Amniotic epithelial cell (primary cell): ENCODE results near the gene CLIC5.

ENCODE experiments used
- DNase-seq: peaks from one replicate; pipeline ENCODE4 v3.0.0-alpha.2; 2010; ENCODE audit warnings: low read depth

CLIC5 gene

DNA sequence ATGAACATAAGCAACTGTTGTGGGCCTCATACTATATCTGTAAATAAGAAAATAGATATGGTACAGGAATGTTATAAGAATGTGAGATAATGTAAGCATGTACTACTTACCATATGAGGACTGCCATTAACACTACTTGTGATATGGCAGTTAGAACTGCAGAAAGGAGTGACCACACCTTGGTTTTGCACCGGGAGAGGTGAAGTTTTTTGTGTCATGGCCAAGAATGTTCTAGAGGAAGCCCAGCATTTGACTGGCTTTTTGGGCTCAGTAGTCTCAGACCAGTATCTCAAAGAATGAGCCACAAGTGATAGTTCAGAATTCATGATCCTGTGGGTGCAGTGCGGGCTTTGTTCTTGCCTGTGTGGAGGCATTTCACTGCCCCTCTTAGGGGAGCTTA, 123.5 kb downstream of the CLIC5 start:
- no peak for DNase-seq

DNA sequence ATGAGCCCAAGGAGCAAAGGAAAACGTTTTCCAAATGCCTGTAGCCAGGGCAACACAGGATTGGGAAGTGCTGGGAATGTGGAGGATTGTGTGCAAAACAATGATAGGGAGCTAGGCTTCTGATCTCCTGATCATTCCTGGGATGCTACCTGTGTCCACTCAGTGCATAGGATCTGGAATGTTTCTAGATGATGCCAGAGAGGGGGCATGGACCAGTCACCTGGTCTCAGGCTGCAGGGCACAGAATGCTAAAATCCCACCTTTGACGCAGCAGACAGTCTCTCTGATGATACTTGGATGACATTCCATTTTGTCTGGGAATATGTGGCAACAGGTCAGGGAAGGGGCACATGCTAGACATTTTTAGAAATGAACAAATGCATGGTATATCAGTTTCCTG, 128.9 kb downstream of the CLIC5 start:
- peak; percentile 6 for DNase-seq

DNA sequence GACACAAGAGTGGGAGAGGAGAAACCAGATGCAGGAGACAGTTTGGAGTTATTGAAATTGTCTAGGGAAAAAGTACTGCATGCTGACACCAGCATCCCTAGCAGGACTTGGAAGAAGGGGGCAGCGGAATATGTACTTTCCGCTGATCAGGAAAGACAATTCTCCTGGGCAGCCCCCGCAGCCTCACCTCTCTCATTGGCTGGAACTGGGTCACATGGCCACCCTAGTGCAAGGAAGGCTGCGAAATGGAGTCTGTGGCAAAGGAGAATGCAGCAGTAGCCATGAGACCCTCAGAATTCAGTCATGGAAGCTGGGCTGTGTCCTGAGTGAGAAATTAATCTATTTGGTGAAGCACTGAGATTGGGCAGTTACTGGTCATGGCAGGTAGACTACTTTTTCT, 131.3 kb downstream of the CLIC5 start:
- no peak for DNase-seq

DNA sequence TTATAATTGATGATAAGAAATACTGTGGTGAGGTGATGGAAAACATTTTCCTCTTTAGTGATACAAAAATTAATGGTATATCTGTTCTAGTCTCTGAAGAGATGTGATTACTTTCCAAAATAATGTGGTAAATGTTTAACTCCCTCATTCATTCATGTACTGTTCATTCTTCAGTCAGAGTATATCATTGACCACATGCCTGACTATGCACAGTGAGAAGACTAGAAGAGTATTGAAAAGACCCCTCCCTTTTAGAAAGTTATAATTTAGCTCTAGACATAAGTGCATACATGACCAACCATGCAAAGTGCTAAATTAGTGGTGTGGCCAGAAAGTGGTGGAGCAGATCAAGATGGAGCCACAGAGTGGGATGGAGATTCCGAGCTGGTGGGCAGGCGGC, 133.0 kb downstream of the CLIC5 start:
- DNase-seq: no peak

DNA sequence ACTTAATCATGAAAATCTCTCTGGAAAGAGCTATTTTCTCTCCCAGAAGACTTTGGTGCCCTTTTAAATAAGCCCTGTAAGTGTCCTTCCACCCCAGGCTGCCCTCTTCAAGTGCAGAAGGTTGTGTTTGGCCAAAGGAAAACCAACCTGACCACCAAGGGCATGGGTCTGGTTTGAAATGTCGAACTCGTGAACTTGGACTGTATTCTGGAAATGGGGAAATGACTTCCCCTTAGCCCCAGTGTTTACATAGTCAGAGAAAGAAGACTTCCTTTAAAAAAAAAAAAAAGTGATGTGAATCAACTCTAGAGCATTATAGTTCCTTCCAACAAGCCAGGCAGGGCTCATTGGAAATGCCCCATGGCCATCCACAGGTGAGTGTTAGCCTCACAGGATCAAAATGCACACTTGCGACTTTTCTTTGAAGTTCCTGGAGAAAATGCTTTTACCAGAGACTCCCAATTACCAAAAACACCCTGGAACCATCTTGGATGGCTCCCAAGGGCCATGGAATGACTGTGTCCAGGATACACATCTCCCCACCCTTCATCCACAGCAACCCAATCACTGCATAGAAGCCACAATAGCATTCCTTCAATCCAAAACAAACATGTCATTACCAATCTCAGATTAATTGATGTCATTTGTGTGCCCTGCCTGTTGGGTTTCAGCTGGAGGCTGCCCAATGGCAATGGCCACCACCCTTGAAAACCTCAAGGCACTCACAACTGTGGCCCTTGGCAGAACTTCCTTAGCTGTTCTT, 133.8 kb downstream of the CLIC5 start:
- no peak for DNase-seq

DNA sequence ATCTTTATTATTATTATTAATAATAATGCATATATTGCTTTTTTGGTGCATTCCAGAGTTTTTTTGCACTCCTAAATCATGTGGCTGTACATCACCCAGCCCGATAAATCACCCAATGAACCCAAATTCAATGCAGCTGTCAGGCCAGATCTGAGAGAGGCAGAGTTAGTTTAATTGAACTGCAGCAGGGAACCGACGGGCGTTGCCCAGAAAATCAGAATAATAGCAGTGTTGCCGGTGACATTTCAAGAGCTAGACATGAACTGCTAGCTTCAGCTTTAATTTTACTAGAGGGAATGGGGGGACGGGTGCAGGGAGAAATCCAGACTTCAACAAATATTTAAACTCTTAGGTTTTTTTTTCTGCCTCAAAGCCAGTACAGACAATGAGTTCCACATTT, 135.0 kb downstream of the CLIC5 start:
- DNase-seq: no peak

DNA sequence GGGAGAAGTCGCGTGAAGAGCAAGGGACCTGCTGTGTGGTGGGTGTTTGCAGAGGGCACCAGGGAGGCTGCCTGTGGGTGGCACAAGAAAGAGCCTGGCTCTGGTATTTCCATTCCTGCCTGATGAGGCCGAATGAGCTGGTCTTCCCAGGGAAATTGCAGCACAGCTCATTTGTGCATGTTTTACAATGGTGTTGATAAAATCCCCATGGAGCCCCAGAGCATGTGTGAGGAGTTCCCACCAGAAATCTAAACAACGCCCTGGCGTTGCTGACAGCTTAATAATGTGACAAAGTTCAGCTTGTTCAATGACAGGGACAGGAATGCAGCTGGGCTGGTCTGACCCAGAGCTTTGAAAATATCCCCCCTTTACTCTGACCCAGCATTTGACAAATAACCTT, 135.5 kb downstream of the CLIC5 start:
- DNase-seq: no peak

DNA sequence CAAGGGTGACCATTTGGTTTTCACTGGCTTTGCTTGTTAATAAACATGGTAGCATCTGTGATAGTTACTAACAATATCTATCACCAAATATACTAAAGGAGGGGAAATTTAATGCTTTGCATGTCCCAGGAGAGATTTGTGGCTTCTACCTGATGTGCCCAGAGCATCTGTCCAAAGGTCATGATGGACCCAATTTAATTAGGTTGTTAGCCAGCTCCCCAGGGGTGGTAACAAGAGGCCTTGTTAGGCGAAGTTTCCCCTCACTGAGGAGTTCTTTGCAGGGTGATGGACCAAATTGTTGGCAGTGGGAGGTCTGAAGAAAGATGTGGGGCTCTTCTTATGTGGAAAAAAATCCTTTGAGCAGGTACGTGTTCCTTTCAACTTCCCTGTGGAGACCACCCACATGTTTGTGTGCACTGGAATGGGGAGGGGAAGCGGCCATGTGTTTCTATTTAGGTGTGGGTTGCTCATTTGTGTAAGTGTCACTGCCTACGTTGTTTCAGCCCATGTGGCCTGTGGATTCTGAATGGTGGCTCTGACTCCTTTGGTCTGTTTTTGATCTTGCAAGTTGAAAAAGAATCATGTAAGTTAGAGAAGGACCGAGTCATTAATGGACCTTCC, 137.6 kb downstream of the CLIC5 start:
- no peak for DNase-seq

DNA sequence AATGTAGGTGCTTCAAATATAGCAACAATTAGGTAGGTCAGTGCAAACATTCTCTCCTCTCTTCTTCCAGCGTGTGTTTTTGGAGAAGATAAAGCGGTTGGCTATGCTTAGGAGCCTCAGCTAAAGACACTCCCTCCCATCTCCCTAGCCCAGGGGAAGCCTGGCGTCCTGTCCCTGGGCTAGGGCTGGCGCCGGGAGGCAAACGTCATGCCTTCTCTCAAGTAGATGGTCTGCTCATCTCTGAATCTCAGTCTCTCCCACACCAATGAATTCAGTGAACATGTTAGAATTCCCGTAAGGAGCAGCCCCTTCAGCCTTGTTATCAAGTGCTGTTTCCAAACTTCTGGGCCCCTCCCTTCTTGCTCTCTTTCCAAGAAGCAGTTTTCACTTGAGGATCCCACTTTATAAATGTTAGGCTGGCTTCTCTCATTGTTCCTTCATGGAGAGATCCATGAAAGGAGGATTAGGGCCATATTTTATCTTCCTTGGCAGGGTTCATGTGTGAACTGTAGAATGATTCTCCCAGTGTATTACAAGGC, 142.8 kb downstream of the CLIC5 start:
- no peak for DNase-seq

DNA sequence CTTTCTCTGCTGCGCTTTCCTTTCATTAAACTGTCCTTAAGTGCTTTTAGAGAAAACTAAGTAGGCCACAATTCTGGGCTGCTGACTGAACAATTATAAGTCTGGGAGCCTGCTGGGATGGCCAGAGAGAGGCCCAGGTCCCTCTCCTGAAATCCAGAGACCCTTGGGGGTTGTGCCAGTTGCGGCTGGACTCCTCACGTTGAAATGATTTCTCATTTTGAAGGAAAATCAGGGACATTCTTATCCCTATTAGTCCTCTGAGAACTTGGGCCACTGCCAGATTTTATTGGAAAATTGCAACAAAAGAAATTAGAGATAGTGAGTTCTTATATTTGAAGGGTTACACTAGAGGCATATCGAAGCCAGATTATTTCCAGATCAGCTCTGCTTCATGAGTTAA, 145.1 kb downstream of the CLIC5 start:
- DNase-seq: no peak

DNA sequence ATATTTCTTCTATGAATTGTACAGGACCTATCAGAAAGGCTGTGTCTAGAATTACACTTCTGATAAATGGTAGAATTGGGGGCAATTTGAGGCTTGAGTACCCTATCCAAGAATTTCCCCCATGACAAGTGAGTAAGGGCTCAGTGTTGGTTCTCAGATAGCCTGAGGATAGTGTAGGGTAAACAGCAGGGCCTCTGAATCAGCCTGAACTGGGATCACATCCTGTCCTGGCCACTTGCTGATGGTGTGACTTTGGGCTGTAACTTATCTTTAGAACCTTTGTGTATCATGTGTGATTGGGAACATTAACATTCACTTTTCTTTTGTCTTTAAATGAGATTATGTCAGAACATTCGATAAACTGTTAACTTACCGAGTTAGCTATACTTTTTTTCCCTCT, 151.0 kb downstream of the CLIC5 start:
- no peak for DNase-seq

DNA sequence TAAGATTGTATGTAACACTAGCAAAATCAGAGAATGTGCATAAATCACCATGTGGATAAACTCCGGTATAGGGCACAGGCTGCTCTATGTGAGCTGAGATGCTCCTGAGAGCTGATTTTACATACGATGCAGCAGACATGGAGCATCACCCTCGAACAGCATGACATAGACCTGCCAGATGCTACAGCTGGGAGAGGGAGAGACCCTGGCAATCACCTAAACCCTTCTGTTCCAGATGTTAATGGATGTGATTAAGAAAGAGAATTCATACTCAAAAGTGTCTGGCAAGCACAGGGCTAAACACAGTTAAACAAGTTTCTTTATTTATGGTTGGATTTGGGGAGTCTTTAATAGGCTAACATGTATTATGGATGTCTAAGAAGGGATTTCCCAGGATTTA, 157.0 kb downstream of the CLIC5 start:
- DNase-seq: no peak

DNA sequence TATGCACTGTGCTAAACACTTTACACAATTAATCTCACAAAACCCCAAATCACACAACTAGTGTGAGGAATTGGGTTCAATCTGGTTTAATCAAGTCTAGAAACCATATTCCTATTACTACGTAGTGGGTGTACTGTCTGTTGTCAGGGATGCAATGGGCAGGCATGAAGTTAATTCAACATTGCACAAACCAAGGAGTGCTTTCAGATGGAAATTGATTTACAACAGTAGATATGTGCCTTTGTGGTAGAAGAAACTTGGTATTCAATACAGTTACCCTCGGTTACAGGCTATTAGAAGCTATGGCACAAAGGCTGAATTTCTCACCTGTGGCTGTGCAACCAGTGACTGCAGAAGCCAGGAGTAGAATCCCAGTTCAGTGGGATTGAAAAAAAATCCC, 157.8 kb downstream of the CLIC5 start:
- no peak for DNase-seq

DNA sequence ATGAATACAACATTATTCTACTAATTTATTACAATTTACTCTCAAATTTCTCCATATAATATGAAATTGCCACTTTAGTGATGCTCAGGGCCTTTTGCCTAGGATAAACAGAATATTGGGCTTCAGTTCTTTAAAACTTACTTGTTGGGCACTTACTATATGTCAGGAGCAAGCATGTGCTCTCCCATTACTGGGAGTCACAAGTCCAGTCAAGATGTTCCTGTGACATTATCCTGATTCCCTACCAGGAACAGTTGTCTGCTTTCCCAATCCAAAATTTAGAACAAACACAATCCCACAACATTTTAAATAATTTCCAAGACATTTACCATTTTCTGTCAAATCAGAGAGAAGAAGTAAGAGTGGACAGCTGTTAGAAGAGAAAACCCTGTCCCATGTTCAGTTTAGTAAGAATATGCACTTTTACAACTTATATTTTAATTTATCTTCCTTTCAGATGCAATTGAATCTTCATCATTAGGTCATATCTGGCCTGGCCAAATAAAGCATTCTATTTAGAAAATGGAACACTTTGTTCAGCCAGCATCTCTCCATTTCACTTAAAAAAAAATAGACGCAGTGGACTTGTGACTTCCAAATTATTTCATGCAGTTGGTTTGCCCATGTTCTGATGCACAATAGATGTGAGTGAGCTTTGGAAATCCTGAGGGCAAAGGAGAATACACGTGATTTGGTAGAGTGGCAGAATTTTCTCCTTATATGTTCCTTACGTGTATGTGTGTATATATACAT, 159.8 kb downstream of the CLIC5 start:
- no peak for DNase-seq

DNA sequence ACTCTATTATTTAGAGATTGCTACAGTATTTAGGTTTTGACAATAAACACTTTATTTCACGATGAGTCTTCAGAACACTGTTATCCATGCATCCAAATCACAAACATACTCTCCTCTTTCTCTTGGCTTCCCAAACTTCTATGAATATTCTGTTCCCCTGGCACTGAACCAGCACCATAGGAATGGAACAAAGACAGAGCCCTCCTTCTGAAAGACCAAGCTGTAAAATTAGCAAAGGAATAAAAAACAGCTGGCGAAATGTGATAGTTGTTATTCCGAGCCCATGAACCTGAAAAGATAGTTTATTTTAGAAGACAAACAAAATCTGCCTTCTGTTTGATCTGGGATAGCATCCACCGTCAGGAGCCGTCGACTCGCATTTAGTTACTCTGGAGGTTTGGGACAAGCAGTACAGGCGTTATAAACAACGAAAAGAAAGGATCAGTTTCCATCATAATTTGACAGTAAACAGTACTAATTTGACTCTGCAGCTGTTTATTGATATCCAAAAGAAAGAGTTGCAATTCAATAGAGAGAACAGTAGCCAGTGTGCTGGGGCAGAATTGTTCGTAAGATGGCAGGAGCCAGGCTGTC, 161.4 kb downstream of the CLIC5 start:
- no peak for DNase-seq

DNA sequence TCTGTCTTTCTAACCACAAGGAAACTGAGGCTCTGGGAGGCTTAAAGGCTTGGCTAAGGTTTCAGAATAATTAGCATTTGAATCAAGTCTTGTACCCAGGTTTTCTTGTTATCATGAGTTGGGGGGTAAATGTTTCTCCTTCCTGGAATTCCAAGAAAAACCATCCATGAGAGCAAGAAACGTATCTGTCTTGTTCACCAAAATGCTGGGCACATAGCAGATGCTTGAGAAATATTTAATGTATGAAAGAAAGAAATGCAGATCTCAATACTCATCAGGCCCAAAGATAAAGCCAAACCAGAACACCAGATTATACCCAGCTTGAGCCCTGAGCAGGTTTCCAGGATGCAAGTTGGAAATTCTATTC, 164.6 kb downstream of the CLIC5 start:
- peak; percentile 52 for DNase-seq

DNA sequence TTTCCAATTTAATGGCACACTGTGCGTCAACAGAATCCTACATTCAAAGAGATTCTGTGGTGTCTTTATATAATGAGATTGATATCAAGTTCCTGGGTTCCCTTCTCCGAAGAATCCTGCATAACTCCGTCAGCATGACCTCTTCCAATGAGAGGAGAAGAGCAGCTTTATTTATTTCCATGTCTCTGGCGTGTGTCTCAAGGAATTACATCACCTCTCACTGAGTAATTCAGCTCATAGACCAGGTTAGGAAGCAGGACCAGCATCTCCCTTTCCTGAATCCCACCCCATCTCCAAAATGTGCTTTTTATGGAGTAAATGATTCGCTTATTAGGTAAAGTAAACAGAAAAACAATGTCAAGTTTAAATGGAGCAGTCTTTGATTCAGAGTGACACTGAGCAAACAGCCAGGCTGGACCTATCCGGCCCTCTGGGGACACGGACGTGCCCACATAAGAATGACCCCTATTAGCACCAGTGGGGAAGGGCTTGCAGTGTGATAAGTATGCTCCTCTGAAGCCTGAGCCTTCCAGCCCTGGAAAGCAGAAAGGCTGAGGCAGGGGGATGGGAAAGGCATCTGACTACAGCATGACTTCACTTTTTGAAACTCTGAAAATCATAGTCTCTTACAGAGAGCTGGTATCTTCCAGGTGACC, 165.2 kb downstream of the CLIC5 start:
- peak; percentile 64 for DNase-seq

DNA sequence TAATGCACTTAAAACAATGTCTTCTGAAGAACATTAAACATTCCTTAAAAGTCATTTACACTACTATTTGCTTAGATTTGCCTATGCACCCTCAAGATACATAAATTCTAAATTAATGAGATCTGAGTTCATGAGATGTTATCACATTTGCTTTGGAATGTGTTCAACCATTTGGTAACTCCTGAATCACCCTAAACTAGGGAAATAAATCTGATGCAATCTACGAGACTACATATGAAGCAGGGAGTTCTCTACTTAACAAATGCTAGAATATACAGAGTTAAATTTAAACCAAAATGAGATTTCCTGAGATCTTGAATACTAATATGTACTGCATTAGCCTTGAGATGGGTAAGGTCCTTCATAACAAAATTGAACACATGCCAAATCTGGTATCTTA, 170.1 kb downstream of the CLIC5 start:
- DNase-seq: peak; percentile 85

DNA sequence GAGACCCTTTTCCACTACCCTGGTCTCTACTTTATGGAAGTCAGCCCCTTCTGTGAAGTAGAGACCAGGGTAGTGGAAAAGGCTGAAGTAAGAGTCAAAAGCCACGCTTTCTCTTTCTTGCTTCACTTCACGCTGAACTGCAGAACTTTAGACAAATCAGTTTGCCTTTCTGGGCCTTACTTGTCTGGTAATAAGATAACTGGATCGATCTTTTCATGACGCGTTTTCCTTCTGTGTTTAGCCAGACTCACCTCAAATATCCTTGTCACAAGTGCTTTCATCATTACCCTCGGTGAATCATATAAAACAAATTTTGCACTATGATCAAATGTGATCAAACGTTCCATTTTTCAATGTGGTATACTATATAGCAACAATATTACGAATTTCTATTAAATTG, 170.7 kb downstream of the CLIC5 start:
- no peak for DNase-seq

DNA sequence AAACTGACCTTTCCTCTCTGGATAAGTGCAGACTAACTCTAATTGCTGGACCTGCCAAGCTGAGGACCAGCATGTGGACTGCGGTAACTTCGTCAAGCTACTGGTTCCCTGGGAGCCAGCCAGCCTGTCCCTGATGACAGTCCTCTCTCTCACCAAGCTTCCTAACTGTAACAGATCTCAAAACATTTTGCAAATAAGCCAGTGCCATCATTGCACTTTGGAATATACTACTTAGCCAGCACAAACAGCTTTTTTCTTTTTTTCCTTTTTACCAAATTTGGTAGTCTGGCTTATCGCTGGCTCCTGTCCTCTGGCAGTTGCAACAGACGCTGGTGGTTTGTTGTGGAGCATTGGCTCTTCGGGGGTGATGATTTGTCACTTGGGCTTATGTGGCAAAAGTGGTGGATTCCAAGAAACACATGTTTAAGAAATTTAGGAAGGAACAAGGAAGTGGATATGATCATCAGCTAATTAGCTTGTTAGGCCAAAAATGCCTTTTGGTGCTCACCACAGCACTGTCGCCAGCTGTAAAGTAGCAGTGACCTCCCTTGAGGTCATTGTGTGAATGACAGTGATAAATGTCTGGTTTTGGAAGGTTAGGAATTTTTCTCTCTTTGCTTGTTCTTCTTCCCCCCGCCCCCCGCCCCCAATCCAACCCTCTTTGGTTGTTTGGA, 171.7 kb downstream of the CLIC5 start:
- peak; percentile 33 for DNase-seq

DNA sequence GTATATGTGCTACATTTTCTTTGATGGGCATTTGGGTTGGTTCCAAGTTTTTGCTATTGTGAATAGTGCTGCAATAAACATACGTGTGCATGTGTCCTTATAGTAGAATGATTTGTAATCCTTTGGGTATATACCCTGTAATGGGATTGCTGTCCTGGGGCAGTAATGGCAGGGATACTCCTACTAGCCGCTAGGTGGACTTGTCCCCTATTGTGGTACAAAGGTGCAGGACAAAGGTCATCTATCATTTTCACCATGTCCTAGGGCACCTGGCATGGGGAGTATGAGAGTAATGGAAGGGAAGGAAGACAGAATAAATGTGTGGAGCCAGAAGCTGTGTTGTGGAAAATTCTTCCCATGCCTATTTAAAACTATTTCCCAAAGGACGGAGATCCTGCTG, 174.6 kb downstream of the CLIC5 start:
- DNase-seq: no peak

DNA sequence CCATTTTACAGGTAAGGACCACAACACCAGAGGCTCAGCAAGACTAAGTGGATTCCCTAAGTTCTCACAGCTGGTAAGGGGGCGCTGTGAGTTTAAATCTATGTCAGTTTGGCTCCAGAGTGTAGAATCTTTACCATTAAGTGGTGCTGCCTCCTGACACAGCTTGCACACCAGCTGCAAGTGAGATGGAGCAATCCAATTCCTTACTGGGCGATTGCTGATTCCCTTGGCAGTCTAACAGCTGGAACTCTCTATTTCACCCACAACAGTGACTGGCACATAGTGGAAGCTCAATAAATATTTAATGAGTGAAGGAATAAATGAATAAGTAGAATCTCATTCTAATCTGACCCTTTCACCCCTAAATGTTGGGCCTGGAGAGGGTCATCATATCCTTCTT, 176.7 kb downstream of the CLIC5 start:
- DNase-seq: no peak
